ENCODE measurements around the gene ZNF800.

The ZNF800 gene

GRCh38 chr7:127379642-127380041, 12.9 kb downstream of the ZNF800 start:
- Histone ChIP-seq H3K4me3 (no peak overlapping the region), H3K27ac (no peak overlapping the region)
- TF ChIP-seq CTCF (IDR thresholded peaks at IDR 0.05) = no peak
- no peak for DNase-seq (ENCODE audit: low spot score)

GRCh38 chr7:127378537-127378936, 14.0 kb downstream of the ZNF800 start:
- H3K4me3 ChIP-seq = no peak overlapping the region
- no peak for TF ChIP-seq CTCF (IDR thresholded peaks at IDR 0.05)
- DNase-seq (ENCODE audit: low spot score) = no peak
- H3K27ac ChIP-seq = no peak overlapping the region

- Histone ChIP-seq H3K4me3 (no peak overlapping the region), H3K27ac (no peak overlapping the region)
- no peak for TF ChIP-seq CTCF (IDR thresholded peaks at IDR 0.05)
- no peak for DNase-seq (ENCODE audit: low spot score)
Observed at GRCh38 chr7:127377425-127377824, 15.1 kb downstream of the ZNF800 start.

GRCh38 chr7:127375631-127376030, 16.9 kb downstream of the ZNF800 start:
- Histone ChIP-seq H3K27ac (no peak overlapping the region), H3K4me3 (no peak overlapping the region)
- DNase-seq (ENCODE audit: low spot score) = no peak
- TF ChIP-seq CTCF (IDR thresholded peaks at IDR 0.05) = no peak

GRCh38 chr7:127367679-127368078, 24.8 kb downstream of the ZNF800 start:
- H3K4me3 ChIP-seq = no peak overlapping the region
- no peak overlapping the region for H3K27ac ChIP-seq
- TF ChIP-seq CTCF (IDR thresholded peaks at IDR 0.05) = no peak
- DNase-seq (ENCODE audit: low spot score) = no peak

- Histone ChIP-seq H3K27ac (no peak overlapping the region), H3K4me3 (no peak overlapping the region)
- no peak for TF ChIP-seq CTCF (IDR thresholded peaks at IDR 0.05)
- DNase-seq (ENCODE audit: low spot score) = no peak
Observed at GRCh38 chr7:127366680-127367079, 25.8 kb downstream of the ZNF800 start.

GRCh38 chr7:127365957-127366315, 26.6 kb downstream of the ZNF800 start:
- H3K27ac ChIP-seq = no peak overlapping the region
- no peak for TF ChIP-seq CTCF (IDR thresholded peaks at IDR 0.05)
- no peak for DNase-seq (ENCODE audit: low spot score)
- H3K4me3 ChIP-seq = no peak overlapping the region

All from coronary artery (tissue), 2 donors.